HG02973 (cell line): ENCODE results near the gene SRM.
"Not testable (repeated sequence)": the region's sequence is repeated elsewhere in the genome, so short reads cannot be mapped to it uniquely, and the experiment has no call there.

Source experiments
- ATAC-seq: cut with Tn5 transposase; IDR thresholded peaks from one replicate; pipeline ENCODE4 v1.9.1; 2021; ENCODE audit warnings: moderate library complexity; ENCODE audit not compliant: unreplicated experiment

SRM gene

DNA sequence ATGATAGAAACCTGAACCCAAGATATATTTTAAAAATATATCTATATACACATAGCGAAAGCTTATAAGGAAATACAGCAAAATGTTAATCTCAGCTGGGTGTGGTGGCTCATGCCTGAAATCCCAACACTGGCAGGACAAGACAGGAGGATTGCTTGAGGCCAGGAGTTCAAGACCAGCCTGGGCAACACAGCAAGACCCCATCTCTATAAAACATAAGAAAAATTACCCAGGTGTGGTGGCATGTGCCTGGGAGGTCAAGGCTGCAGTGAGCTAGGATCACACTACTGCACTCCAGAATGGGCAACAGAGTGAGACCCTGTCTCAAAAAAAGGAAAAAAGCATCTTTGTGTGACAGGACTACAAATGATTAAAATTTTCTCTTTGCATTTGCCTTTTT is 6.0 kb upstream of the SRM start:
- no peak for ATAC-seq

DNA sequence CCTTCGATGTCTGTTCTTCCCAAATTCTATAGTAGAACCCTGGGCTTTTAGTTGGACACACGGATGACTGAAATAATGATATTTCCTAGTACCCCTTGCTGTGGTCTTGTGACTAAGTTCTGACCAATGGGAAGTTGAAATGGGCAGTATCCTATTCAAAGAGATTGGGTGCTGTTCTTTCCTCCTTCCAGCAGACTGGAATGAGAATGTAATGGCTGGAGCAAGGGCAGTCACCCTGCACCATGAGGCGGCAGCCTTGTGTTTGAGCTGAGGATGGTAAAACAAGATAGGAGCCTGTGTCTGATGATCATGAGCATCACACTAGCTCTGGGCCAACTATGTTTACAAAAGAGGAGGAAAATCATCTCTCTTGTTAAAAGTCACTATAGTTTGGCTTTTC is 5.1 kb upstream of the SRM start:
- ATAC-seq: no peak

DNA sequence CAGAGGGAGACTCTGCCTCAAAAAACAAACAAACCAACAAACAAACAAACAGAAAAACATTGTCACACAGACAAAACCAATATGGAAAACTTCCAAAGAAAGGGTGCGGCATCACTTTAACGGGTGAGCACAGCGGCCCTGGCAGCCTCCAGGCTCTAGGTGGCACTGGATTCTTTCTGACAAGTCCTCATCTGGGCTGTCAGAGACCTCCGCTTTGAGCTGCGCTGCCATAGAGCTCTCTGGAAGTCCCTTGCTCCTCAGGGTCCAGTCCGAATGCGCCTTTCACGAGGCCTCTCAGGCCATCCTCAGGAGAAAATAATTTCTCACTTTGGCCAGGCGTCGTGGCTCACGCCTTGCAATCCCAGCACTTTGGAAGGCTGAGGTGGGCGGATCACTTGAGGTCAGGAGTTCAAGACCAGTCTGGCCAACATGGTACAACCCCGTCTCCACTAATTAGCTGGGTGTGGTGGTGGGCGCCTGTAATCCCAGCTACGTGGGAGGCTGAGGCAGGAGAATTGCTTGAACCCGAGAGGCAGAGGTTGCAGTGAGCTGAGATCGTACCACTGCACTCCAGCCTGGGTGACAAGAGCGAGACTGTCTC is 4.2 kb upstream of the SRM start:
- ATAC-seq: not testable (repeated sequence)

DNA sequence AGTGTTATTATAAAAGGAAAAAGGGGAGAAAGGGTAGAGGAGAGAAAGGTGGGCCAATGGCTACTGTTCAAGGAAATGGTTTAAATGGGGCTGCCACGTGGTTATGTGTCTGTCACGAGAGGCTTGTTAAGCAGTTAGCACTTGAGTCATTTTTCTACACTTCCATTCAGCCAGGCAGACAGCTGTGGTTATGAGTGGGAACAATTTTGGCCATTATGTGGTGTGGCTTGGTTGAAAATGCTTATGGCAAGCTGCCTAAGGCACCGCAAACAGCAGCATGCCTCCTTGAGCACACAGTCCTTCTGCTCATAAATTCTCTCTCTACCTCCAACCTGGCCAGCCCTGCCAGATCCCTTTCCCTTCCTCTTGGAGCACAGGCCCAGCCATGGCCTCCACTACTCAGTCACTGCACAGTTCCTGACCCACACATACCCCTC is 3.2 kb upstream of the SRM start:
- no peak for ATAC-seq

DNA sequence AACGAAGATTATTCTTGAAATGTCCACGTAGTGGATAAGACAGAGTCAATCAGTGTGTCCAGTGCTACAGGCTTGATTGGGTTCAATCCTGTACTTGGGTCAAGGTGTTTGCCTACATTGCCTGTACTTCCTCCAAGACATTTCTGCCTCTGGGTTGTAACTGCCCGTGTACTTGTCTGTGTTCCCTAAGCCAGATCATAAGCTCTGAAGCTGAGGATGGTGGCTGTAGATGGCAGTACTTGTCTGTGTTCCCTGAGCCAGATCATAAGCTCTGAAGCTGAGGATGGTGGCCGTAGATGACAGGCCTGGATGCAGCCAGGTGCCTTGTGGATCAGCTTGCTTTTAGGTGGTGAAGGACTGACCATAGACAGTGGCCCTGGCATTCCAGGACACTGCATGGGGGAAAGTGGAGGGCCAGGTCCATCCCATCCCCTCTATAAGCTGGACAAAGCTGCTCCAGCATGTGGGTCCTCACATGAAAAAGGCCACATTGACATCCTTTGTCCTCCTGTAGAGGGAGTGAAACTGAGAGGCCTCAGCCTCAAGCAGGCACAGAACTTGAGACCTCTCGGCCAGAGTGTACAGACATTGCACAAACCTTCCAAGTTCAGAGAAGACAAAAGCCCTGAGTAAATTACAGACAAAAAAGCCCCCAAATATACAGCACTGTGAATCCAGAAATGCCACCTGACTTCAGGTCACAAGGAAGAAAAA is 2.0 kb upstream of the SRM start:
- ATAC-seq: no peak

DNA sequence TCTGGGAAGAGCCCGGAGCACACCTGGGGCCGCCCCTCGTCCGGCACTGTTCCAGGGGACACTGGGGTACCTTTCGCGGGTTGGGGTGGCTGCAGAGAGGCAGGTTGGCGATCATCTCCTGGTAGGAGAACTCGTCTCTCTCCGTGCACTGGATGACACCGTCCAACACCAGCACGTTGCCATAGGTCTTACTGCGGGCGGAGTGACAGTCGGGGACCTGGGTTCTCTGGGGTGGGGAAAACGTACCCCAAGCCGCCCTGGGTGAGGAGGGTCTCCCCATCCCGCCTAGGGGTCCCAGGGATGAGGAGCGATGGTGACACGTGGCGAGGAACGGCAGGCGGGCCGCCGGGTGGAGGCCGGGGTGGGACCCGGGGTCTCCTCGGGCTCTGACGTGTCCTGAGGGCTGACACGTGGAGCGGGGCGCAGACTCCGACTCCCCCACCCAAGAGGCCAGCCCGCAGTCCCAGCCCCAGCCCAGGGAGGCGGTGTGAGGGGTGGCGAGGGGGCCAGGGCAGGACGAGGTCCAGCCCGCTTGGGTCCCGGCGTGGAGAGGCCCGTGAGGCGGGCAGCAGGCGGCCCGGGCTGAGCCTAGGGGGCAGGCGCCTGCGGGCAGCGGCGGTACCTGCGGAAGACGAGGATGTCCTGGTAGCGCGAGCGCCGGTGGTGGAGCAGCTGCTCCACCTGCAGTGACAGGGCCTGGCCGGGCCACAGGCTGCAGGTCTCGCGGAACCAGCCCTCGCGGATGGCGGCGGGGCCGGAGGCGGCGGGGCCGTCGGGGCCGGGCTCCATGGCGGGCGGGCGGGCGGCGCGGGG is 457 bp downstream of the SRM start:
- peak; percentile 20 for ATAC-seq

DNA sequence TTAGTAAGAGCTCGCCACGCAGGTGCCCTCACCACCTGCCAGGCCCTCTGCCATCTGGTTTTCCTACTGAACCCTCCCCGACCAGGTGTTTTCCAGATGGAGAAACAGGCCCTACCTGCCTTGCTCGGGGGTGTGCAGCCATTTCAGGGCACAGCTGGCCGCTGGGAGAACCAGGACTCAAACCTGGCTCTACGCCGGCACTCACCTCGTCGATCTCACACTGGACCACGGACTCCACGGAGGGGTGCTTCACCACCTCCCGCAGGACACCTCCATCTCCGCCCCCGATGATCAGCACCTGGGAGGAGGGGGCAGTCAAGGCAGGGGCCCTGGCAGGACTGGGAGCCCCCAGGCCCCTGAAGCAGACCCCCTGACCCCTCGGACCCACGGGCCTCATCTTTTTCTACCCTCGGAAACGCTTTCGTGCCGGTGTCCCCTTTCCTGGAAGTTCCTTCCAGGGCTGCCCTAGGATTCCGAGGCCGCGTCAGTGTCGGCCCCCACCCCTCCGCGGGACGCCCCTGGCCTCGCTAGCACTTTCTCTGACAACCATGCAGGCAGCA is 1.1 kb downstream of the SRM start:
- ATAC-seq: no peak

DNA sequence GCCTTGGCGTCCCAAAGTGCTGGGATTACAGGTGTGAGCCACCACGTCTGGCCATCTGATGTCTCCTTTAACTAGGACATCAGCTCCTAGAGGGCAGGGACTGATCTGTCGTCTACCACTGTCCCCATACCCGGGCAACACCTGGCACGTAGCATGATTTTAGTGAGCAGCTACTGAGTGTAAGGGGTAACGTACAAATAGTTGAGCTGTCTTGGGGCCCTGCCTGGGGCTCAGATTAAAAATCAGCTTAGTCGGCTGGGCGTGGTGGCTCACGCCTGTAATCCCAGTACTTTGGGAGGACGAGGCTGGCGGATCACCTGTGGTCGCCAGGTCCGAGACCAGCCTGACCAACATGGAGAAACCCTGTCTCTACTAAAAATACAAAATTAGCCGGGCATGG is 1.8 kb downstream of the SRM start:
- no peak for ATAC-seq

DNA sequence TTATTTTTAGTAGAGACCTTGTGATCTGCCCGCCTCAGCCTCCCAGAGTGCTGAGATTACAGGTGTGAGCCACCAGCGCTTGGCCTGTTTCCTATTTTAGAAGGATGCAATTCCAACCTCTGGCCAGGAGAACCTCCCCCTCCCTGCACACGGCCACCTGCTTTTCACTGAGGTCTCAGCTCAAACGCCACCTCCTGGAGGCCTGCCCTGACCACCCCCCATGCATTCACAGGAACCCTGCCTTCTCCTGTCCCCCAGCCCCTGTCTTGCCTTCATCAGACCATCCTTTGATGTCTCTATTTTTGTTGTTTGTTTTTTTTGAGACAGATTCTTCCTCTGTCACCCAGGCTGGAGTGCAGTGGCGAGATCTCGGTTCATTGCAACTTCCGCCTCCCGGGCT is 2.3 kb downstream of the SRM start:
- ATAC-seq: no peak

DNA sequence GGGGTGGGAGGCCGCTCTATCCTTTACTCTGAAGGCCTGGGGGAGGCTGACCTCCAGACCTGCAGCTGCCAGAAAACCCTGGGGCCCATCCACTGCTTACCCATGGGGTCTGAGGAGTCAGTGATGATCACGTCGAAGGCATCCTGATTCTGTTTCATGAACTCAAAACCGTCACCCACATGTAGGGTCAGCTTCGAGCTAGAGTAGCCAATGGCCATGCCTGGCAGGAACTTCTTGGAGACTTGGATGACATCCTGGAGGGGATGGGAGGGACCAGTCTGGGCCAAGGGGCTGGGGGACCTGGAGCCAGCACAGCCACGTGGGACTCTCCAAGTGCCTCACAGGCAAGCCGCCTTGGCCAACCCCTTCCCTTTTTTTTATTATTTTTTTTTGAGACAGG is 3.3 kb downstream of the SRM start:
- ATAC-seq: no peak

DNA sequence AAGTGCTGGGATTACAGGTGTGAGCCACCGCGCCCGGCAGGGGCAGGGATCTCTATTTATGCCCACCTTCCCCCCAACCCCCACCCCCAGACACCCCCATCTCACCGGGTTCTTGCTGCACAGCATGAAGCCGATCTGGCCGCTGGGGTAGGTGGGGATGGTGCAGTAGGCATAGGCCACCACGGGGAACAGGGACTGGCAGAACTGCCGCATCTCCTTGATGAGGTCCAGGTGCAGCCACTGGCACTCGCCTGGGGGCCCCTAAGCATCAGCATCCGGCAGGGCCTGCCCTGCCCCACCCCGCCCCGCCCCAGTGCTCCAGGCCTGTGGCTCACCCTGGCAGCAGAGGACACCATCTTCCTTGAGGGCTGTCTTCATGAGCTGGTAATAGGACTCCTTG is 4.1 kb downstream of the SRM start:
- ATAC-seq: no peak

DNA sequence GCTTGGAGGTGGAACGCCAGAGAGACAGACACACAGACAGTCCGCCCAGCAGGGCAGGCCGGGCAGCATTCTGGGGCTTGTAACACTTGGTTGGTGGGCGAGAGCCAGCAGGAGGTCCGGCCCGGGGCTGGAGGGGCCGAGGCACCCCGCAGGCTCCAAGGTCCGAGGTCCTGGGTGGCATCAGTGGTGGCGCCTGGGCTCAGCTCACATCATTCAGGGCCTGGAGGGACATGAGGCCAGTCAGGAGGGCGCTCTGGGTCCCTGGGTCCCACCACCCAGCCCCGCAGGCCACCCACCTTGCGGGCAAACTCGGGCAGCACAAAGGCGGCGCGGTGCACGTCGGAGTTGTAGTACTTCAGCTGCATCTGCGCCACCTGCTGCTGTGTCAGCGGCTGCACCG is 5.2 kb downstream of the SRM start:
- ATAC-seq: no peak

DNA sequence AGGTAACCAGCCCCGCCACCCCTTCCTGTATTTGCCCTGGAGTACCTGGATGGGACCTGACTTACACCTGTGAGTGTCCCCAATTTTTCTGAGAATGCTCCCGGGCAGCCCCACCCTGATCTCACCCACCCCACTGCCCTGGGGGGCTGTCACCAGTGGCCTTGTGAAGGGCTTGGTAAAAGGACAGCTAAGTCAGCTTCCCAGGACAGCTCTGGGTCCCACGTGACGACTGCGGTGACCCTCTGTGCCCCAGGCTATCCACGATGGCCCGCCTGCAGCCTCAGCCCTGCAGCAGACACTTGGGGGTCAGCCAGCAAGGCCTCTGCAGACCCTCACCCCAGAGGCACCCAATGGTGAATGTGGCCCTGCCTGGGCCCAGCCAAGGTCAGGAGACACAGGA is 5.6 kb downstream of the SRM start:
- no peak for ATAC-seq

DNA sequence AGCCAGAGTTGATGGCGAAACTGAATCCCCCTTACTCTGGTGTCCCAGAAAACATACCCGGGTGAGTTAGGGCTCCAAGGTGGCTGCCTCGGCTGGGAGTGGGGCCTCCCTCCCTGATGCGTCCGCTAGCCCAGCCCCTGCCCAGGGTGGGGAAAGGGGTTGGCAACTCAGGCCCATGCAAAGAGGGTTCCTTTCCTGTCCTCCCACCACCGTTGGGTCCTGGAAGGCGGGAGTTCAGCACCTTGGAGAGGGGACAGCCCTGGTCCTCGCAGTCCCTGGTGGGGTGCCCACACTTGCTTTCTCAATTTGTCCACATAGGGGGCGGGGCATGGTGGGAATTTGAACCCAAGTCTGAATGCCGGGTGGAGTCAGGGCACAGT is 6.1 kb downstream of the SRM start:
- no peak for ATAC-seq

DNA sequence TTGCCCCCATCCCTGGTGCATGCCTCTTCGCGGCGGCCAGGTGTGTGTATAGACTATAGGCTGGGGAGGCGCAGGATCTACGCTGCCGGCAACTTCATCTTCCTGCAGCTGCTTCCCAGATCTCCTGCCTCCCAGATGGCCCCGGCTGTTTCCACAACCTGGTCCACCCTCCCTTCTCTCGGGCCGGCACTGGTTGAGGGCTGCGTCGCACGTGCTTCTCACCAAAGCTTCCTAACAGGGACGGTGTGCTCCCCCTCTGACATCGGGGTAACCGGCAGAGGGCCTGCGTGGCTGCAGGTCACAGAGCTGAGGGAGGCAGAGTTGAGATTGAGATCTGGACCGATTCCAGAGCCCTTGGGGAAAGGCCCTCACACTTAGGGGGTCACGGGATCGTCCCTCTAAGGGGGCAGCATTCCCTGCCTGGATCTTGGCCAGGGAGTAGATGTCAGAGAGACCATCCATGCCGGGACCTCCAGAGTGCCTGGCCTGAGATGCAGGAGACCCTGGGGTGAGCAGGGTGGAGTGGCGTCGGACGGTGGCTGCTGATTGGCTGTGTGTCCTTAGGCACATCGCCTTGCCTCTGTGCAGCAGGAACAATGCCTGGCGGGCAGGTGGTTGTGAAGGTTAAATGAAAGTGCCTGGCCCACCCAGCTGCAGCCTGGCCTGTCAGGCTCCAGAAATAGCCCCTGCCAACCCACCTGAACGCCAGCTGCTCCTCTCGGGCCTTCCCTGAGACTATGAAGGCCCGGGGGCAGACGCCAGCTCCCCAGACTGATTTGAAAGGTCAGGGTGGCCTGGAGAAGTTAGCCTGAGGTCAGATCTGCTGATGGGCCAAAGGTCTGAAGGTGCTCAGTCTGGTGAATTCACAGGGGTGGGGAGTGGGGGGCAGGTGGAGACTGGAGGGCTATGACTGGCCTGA is 6.7 kb downstream of the SRM start:
- no peak for ATAC-seq

DNA sequence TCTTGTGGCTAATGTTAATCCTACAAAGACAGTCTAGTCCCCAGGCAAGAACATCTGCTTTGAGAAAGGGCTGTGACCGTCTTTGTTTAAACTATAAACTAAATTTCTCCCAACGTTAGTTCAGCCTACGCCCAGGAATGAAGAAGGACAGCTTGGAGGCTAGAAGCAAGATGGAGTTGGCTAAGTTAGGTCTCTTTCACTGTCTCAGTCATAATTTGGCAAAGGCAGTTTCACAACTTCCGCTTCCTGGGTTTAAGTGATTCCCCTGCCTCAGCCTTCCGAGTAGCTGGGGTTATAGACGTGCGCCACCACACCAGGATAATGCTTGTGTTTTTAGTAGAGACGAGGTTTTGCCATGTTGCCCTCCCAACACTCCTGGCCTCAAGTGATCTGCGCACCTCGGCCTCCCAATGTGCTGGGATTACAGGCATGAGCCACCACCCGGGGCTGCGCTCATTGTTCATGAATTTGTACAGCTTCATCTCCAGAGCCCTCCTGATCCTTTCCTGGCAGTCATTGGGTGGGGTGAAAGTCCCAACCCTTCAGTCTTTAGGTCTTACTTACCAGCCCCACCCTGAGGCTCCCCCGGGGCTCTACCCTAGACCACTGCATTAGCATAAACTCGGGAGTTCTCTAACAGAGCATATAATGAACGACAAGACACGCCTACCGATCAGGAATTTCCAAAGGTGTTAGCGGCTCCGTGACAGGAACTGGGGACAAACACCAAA is 7.9 kb downstream of the SRM start:
- ATAC-seq: no peak

DNA sequence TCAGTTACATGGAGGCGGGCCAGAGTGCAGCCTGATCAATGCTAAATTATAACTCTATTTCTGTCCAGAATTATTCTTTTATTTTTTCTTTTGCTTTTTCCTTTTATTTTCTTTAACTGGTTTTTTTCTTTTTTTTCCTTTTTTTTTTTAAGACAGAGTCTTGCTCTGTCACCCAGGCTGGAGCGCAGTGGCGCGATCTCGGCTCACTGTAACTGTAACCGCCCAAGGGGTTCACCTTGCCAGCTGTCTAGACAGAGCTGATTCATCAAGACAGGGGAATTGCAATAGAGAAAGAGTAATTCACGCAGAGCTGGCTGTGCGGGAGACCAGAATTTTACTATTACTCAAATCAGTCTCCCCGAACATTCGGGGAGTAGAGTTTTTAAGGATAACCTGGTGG is 8.7 kb downstream of the SRM start:
- ATAC-seq: not testable (repeated sequence)

DNA sequence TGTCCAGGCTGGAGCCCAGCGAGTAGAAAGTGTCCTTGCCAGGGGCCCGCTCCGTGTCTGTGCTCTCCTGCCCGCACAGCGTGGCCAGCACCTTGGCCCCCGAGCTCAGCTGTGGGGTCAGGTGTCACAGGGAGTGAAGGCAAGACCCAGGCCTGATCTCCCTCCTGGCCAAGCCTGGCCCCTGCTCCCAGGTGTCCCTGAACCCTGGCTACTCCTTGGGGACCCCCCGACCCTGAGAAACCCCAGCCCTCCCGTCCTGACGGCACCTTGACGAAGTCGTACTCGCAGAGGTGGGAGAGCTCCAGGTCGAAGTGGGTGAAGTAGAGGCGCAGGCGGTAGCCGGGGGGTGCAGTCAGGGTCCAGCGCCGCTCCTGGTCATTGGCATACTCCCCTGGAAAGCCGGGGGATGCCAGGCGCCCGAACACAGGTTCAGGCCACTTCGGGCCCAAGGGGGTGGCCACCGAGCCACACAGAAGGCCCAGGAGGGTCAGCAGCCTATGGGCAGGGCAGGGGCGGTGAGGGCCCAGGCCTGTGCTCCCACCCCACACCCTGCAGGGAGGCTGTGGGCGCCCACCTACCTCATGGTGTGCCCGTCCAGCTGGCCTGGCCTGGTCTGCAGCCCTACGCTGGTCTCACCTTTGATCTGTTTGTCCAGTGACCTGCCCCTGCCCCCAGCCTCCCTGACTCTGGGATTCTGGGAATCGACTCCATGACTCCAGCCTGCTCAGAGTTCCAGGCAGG is 13.0 kb downstream of the SRM start, which contains the start of gene MASP2:
MASP2 (minus strand) TSS at position 615 of the 741 bp plus-strand sequence; CDS start at position 583, 32 bp downstream.
- no peak for ATAC-seq

DNA sequence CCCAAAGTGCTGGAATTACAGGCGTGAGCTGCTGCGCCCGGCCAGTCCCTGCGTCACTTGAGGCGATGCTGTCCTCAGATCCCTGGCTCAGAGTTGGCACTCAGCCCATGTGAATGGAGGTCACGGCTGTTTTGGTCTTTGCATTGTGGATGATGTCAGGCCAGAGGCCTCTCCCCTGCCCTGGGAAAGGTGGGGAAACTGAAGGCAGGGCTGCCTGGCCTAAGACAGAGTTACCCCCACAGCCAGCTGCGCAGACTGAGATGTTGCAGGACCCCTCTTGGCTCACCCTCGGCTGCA is 13.6 kb downstream of the SRM start:
- no peak for ATAC-seq
